Kidney (tissue), 14 donors: ENCODE data around the gene DTWD1. TPM values are rescaled to one million over a fixed set of nuclear protein-coding genes. Genes with fewer than 3 reads are reported as not detected.
"Not testable (repeated sequence)": the region's sequence is repeated elsewhere in the genome, so short reads cannot be mapped to it uniquely, and the experiment has no call there.

ENCODE experiments used
- DNase-seq, 5 donors: peaks; one replicate each; pipeline ENCODE4 v3.0.0-alpha.2; 2013 to 2020
- FAIRE-seq: peaks from 2 replicates; lab custom pipeline; 2012; peaks lifted over from hg19 to GRCh38; lab: Jason Lieb, UNC
- H3K27ac ChIP-seq, 2 donors: one replicate each; pipeline ENCODE4 v1.7.0; 2013; ENCODE audit warnings: low read depth in 2 of 2, low read length in 2 of 2, inconsistent platforms in 1 of 2
- H3K27me3 ChIP-seq: one replicate; pipeline ENCODE4 v1.7.1; 2013; ENCODE audit warnings: low read length, inconsistent platforms; ENCODE audit not compliant: control insufficient read depth, insufficient read depth
- H3K36me3 ChIP-seq, 3 donors: one replicate each; pipeline versions ENCODE4 v1.7.0 to v1.7.1; 2013; ENCODE audit warnings: low read length in 3 of 3, control low read depth in 1 of 3, inconsistent platforms in 1 of 3; ENCODE audit not compliant: insufficient read depth in 3 of 3, control insufficient read depth in 2 of 3
- H3K4me1 ChIP-seq, 3 donors: one replicate each; pipeline versions ENCODE4 v1.7.0 to v1.7.1; 2013; ENCODE audit warnings: low read length in 3 of 3, inconsistent platforms in 1 of 3, low read depth in 1 of 3; ENCODE audit not compliant: control insufficient read depth in 2 of 3, insufficient read depth in 2 of 3
- H3K4me3 ChIP-seq, 3 donors: one replicate each; pipeline versions ENCODE4 v1.7.0 to v1.8.1; 2013; ENCODE audit warnings: low read length in 3 of 3, control low read depth in 1 of 3, inconsistent platforms in 1 of 3
- H3K9ac ChIP-seq, 3 donors: one replicate each; pipeline versions ENCODE4 v1.7.0 to v1.7.1; 2013; ENCODE audit warnings: low read length in 3 of 3, control low read depth in 1 of 3, inconsistent platforms in 1 of 3
- H3K9me3 ChIP-seq, 3 donors: one replicate each; pipeline versions ENCODE4 v1.7.0 to v1.7.1; 2013; ENCODE audit warnings: low read length in 3 of 3, control low read depth in 1 of 3, inconsistent platforms in 1 of 3; ENCODE audit not compliant: control insufficient read depth in 2 of 3, insufficient read depth in 1 of 3
- CTCF ChIP-seq: IDR thresholded peaks from 3 replicates; pipeline ENCODE4 v1.5.1; 2012; ENCODE audit warnings: mild to moderate bottlenecking, moderate library complexity, borderline replicate concordance; ENCODE audit not compliant: insufficient read depth; ENCODE audit errors: extremely low read depth
- intact Hi-C: fragments of 100-400 bp; cut with DNase I; formaldehyde crosslinking; loops from one replicate; pipeline ENCODE4 v1.11.1; 2022
- polyA plus RNA-seq: library from polyadenylated mRNA; stranded (reverse); fragments of 350-450 nt; fragmentation: Illumina TruSeq; extraction: RNeasy Lipid Tissue Mini Kit (QIAGEN cat#74804); gene quantifications from one replicate; pipeline ENCODE4 v1.2.3, GENCODE V29; 2014; ENCODE audit warnings: low read depth, low replicate concordance; ENCODE audit not compliant: insufficient read depth
- total RNA-seq: library from RNA; stranded (reverse); fragmentation: NEBNext Ultra II Directional; extraction: Animal tissue kit (Norgen Biotek cat#: 25700); gene quantifications from one replicate; pipeline ENCODE4 v1.2.1, GENCODE V29; 2021
- donor health status: control.
- donor health status: control.
- donor health status: control.
- donor health status: control.
- donor health status: control.
- donor health status: DM: yes; HTN: yes; CAD: no.
- donor health status: Normal renal cell carcinoma (clear cell type).

Gene DTWD1
- total and polyA plus RNA-seq, 2 donors from 2014 or later, result 15.7 to 29.0 TPM

GRCh38 chr15:49656734-49657133, 35.9 kb downstream of the DTWD1 start:
- no peak overlapping the region for H3K4me3 ChIP-seq
- no peaks in the 10 kb centered on the region for H3K4me1 ChIP-seq
- H3K36me3 ChIP-seq, result no peaks in the 10 kb centered on the region
- no peak for FAIRE-seq
- H3K27me3 ChIP-seq, result no peaks in the 10 kb centered on the region
- no peak overlapping the region for H3K9ac ChIP-seq
- H3K9me3 ChIP-seq, result peaks cover 0 to 20% (median 0%) of the 10 kb centered on the region in 3 donors
- DNase-seq, result no peak
- H3K27ac ChIP-seq, result no peak overlapping the region
- no peak for TF ChIP-seq CTCF
- intact Hi-C loops, result no loop called here

- intact Hi-C loops, result no loop called here
- H3K27ac ChIP-seq, result no peak overlapping the region
- no peak for TF ChIP-seq CTCF
- no peak overlapping the region for H3K4me3 ChIP-seq
- H3K9ac ChIP-seq, result no peak overlapping the region
- no peak for FAIRE-seq
- no peaks in the 10 kb centered on the region for H3K36me3 ChIP-seq
- H3K9me3 ChIP-seq, result no peaks in the 10 kb centered on the region
- H3K27me3 ChIP-seq, result no peaks in the 10 kb centered on the region
- H3K4me1 ChIP-seq, result no peaks in the 10 kb centered on the region
- no peak for DNase-seq
These were observed 43.9 kb downstream of the DTWD1 start for GRCh38 chr15:49664716-49665115.

GRCh38 chr15:49666486-49666885, 45.6 kb downstream of the DTWD1 start:
- intact Hi-C loops, H3K27ac ChIP-seq, DNase-seq, H3K4me3 ChIP-seq, H3K9me3 ChIP-seq, FAIRE-seq, H3K27me3 ChIP-seq, H3K36me3 ChIP-seq, H3K9ac ChIP-seq, H3K4me1 ChIP-seq: not testable (repeated sequence)

GRCh38 chr15:49669288-49669687, 48.4 kb downstream of the DTWD1 start:
- no peak for FAIRE-seq
- Histone ChIP-seq H3K9ac (no peak overlapping the region), H3K27ac (no peak overlapping the region), H3K4me1 (no peaks in the 10 kb centered on the region), H3K4me3 (no peak overlapping the region), H3K27me3 (no peaks in the 10 kb centered on the region), H3K9me3 (no peaks in the 10 kb centered on the region), H3K36me3 (no peaks in the 10 kb centered on the region)
- intact Hi-C loops, result no loop called here
- DNase-seq, result no peak
- TF ChIP-seq CTCF, result no peak
